H1 (cell line): ENCODE data around the gene METTL21A. TPM values are rescaled to one million over a fixed set of nuclear protein-coding genes. Genes with fewer than 3 reads are reported as not detected.

Source experiments
- CBX8 ChIP-seq: fragments of 300-800, 300-1000 bp; sonication (generic); IDR thresholded peaks from 2 replicates; pipeline ENCODE4 v1.7.1; 2016; ENCODE audit warnings: low read depth, low read length, borderline replicate concordance
- POU5F1 ChIP-seq: IDR thresholded peaks from 2 replicates; pipeline ENCODE4 v1.6.1; 2011; ENCODE audit warnings: low read depth, mild to moderate bottlenecking, low read length, moderate library complexity
- SRF ChIP-seq: IDR thresholded peaks from 2 replicates; pipeline ENCODE4 v1.6.1; 2011; ENCODE audit warnings: mild to moderate bottlenecking, low read depth, low read length, moderate library complexity
- TCF12 ChIP-seq: IDR thresholded peaks from 2 replicates; pipeline ENCODE4 v1.6.1; 2011; ENCODE audit warnings: low read depth, mild to moderate bottlenecking, low read length
- YY1 ChIP-seq: IDR thresholded peaks from 2 replicates; pipeline ENCODE4 v1.6.1; 2011; ENCODE audit warnings: low read depth, mild to moderate bottlenecking, low read length
- polyA plus RNA-seq, 7 experiments: library from polyadenylated mRNA; depleted of rRNA in 3 of 7; stranded (reverse) in 5 of 7; unstranded in 2 of 7; fragments of >200 nt in 5 of 7; fragments of 200-250 nt in 2 of 7; gene quantifications; 1 replicate in 5 of 7; 2 replicates in 1 of 7; 4 replicates in 1 of 7; pipeline versions ENCODE4 v1.2.1 to v1.2.3, GENCODE V29; 2011 to 2013; ENCODE audit warnings: missing spikeins in 2 of 7, mixed read lengths in 2 of 7
- total RNA-seq: library from RNA; stranded (reverse); fragmentation: NEBNext Ultra II Directional; extraction: Animal tissue kit (Norgen Biotek cat#: 25700); gene quantifications from 2 replicates; pipeline ENCODE4 v1.2.1, GENCODE V29; 2021
- TF ChIP-seq, protein P1 (sequence below), 3 experiments: IDR thresholded peaks; 1 replicate in 2 of 3; 2 replicates in 1 of 3; pipeline versions ENCODE4 v1.5.1 to v1.6.1; 2011; ENCODE audit warnings: low read length in 3 of 3, mild to moderate bottlenecking in 3 of 3, inconsistent platforms in 2 of 3, low read depth in 1 of 3, moderate library complexity in 1 of 3; ENCODE audit not compliant: insufficient read depth in 1 of 3; ENCODE audit errors: control extremely low read depth in 1 of 3
- TF ChIP-seq, protein P2 (sequence below): IDR thresholded peaks from 2 replicates; pipeline ENCODE4 v1.6.1; 2012; ENCODE audit warnings: inconsistent platforms

METTL21A gene
- total and polyA plus RNA-seq, 2 of the 8 experiments (the other 6 are each of a cell fraction or from before 2014, with no cell fraction given) = 36.2 to 55.0 TPM

DNA sequence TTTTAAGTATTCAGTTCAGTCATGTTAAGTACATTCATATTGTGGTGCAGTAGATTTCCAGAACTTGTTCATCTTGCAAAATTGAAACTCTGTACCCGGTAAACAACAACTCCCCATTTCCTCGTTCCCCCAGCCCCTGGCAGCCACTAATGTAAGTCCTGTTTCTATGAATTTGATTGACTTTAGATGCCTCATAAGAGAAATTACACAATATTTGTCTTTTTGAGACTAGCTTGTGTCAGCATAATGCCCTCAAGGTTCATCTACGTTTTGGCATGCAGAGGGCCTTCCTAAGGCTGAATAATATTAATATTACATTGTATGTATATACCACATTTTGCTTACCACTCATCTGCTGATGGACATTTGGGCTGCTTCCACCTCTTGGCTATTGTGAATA lies 30.9 kb downstream of the METTL21A start (continued):
- TF ChIP-seq, protein P1, sequence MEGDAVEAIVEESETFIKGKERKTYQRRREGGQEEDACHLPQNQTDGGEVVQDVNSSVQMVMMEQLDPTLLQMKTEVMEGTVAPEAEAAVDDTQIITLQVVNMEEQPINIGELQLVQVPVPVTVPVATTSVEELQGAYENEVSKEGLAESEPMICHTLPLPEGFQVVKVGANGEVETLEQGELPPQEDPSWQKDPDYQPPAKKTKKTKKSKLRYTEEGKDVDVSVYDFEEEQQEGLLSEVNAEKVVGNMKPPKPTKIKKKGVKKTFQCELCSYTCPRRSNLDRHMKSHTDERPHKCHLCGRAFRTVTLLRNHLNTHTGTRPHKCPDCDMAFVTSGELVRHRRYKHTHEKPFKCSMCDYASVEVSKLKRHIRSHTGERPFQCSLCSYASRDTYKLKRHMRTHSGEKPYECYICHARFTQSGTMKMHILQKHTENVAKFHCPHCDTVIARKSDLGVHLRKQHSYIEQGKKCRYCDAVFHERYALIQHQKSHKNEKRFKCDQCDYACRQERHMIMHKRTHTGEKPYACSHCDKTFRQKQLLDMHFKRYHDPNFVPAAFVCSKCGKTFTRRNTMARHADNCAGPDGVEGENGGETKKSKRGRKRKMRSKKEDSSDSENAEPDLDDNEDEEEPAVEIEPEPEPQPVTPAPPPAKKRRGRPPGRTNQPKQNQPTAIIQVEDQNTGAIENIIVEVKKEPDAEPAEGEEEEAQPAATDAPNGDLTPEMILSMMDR (IDR thresholded peaks at IDR 0.05; ENCODE audit: control extremely low read depth in 1 of 3, insufficient read depth in 1 of 3, low read depth in 1 of 3, low read length in 3 of 3) = no peak
- TF ChIP-seq CBX8 = no peak
- TF ChIP-seq, protein P2, sequence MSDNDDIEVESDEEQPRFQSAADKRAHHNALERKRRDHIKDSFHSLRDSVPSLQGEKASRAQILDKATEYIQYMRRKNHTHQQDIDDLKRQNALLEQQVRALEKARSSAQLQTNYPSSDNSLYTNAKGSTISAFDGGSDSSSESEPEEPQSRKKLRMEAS = no peak
- TF ChIP-seq POU5F1 = no peak
- TF ChIP-seq TCF12 = no peak
- TF ChIP-seq YY1 = no peak
- TF ChIP-seq SRF = no peak
